ENCODE measurements around the gene DBN1. TPM values are rescaled to one million over a fixed set of nuclear protein-coding genes. Genes with fewer than 3 reads are reported as not detected.

Gene DBN1
- total RNA-seq, 4 donors from 2014 or later = 30.6 to 107 (median 82.7) TPM

- Histone ChIP-seq H3K27ac (peak overlapping the region; percentile 18 to 61), H3K9me3 (no peaks in the 10 kb centered on the region), H3K36me3 (no peaks in the 10 kb centered on the region), H3K27me3 (no peaks in the 10 kb centered on the region), H3K4me1 (peaks cover 3 to 17% of the 10 kb centered on the region in 2 donors), H3K4me3 (no peak overlapping the region)
- TF ChIP-seq POLR2A (IDR thresholded peaks at IDR 0.05) (no peak), CTCF (IDR thresholded peaks at IDR 0.05) (no peak)
- DNase-seq = peak in 1 of 2 donors; percentile 15
- intact Hi-C loops (cut with DNase I; ENCODE audit: low total_unique reads) = no loop called here
Observed at GRCh38 chr5:177484902-177485549, 11.6 kb upstream of the DBN1 start.

GRCh38 chr5:177483994-177484901 lies 10.8 kb upstream of the DBN1 start:
- no peaks in the 10 kb centered on the region for H3K36me3 ChIP-seq

GRCh38 chr5:177483042-177483441 lies 9.6 kb upstream of the DBN1 start:
- H3K9me3 ChIP-seq = no peaks in the 10 kb centered on the region
- peak in 1 of 2 donors; percentile 16 for DNase-seq
- peaks cover 3 to 32% of the 10 kb centered on the region in 2 donors for H3K4me1 ChIP-seq
- peak overlapping the region; percentile 27 to 61 for H3K27ac ChIP-seq
- no peak overlapping the region for H3K4me3 ChIP-seq
- intact Hi-C loops (cut with DNase I; ENCODE audit: low total_unique reads) = no loop called here
- no peaks in the 10 kb centered on the region for H3K36me3 ChIP-seq
- no peaks in the 10 kb centered on the region for H3K27me3 ChIP-seq
- no peak for TF ChIP-seq POLR2A (IDR thresholded peaks at IDR 0.05)

More at GRCh38 chr5:177483994-177484901, 10.8 kb upstream of the DBN1 start:
- peak; percentile 23 to 55 for DNase-seq
- no peak for TF ChIP-seq CTCF (IDR thresholded peaks at IDR 0.05)
- no peak for TF ChIP-seq POLR2A (IDR thresholded peaks at IDR 0.05)
- intact Hi-C loops (cut with DNase I; ENCODE audit: low total_unique reads) = no loop called here
- Histone ChIP-seq H3K9me3 (no peaks in the 10 kb centered on the region), H3K27me3 (no peaks in the 10 kb centered on the region), H3K4me3 (no peak overlapping the region), H3K27ac (peak overlapping the region; percentile 18 to 61), H3K4me1 (peaks cover 3 to 22% of the 10 kb centered on the region in 2 donors)

GRCh38 chr5:177482359-177482795 lies 8.9 kb upstream of the DBN1 start:
- no peak for TF ChIP-seq CTCF (IDR thresholded peaks at IDR 0.05)
- no peak for TF ChIP-seq POLR2A (IDR thresholded peaks at IDR 0.05)

GRCh38 chr5:177479774-177480173 lies 6.3 kb upstream of the DBN1 start:
- H3K4me1 ChIP-seq = peaks cover under 1 to 33% of the 10 kb centered on the region in 2 donors
- peak; percentile 58 to 60 for DNase-seq
- H3K36me3 ChIP-seq = no peaks in the 10 kb centered on the region
- peak overlapping the region; percentile 77 to 86 for H3K27ac ChIP-seq
- no peaks in the 10 kb centered on the region for H3K9me3 ChIP-seq
- TF ChIP-seq CTCF (IDR thresholded peaks at IDR 0.05) (no peak), POLR2A (IDR thresholded peaks at IDR 0.05) (no peak)
- H3K27me3 ChIP-seq = no peaks in the 10 kb centered on the region
- intact Hi-C loops (cut with DNase I; ENCODE audit: low total_unique reads) = no loop called here
- H3K4me3 ChIP-seq = no peak overlapping the region

More at GRCh38 chr5:177482359-177482795, 8.9 kb upstream of the DBN1 start:
- Histone ChIP-seq H3K9me3 (no peaks in the 10 kb centered on the region), H3K27me3 (no peaks in the 10 kb centered on the region), H3K4me3 (no peak overlapping the region), H3K36me3 (no peaks in the 10 kb centered on the region), H3K4me1 (peaks cover 3 to 37% of the 10 kb centered on the region in 2 donors), H3K27ac (peak overlapping the region in 1 of 2 donors; percentile 8)
- intact Hi-C loops (cut with DNase I; ENCODE audit: low total_unique reads) = no loop called here
- peak; percentile 23 to 46 for DNase-seq
